Activated naive CD4-positive, alpha-beta T cell treated with anti-CD3 and anti-CD28 coated beads, Interleukin-2, amount 50 U/mL, for 24 hours (primary cell): ENCODE measurements around the gene CRY1.

Source experiments
- H3K27ac Mint-ChIP-seq: one replicate; pipeline ENCODE4 v1.8.0; 2021; ENCODE audit warnings: mild to moderate bottlenecking, mixed read lengths
- H3K27me3 Mint-ChIP-seq: one replicate; pipeline ENCODE4 v1.8.0; 2021; ENCODE audit warnings: mixed read lengths
- H3K36me3 Mint-ChIP-seq: one replicate; pipeline ENCODE4 v1.8.0; 2021; ENCODE audit warnings: mixed read lengths
- H3K4me1 Mint-ChIP-seq: one replicate; pipeline ENCODE4 v1.8.0; 2021; ENCODE audit warnings: mixed read lengths
- H3K4me3 Mint-ChIP-seq: one replicate; pipeline ENCODE4 v1.8.0; 2021; ENCODE audit warnings: mild to moderate bottlenecking, mixed read lengths
- H3K9me3 Mint-ChIP-seq: one replicate; pipeline ENCODE4 v1.8.0; 2021; ENCODE audit warnings: mixed read lengths

Gene CRY1

DNA sequence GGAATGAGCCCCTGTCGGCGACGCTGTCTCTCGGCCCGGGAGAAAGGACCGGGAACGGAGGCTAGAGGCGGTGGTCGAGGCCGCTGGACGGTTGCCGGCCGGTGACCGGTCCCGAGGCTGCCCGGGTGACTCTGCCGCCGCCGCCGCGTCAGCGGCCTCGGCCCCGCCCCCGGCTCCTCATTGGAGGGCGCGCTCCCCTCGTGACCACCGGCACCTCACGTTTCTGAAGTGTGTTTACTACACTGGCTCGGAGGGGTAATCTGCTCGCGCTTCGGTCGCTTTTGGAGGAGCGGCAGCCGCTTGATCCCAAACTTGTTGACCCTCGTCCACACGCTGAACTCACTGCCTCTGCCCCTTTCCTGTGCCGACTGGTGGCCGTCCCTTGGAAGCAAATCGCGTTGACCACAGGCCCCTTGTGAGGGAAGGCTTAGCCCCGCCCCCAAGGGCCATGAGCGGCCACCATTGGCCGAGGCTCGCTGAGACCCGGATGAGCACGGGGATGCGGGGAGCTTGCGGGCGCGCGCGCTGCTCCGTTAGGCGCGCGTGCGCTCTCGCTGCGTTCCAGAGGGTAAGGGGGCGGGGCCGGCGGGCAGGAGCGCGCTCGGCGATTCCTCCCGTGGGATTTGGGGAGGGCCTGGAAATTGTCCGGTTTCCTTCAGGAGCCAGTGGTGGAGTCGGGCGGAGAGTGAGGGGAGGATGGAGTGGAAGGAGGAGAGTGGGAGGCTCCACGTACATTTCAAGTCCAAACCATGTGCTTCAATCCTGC, at the start of gene CRY1:
TSS of gene CRY1 (minus strand) at position 133 of the 766 bp plus-strand sequence. CDS start 588 bp downstream, outside the sequence.
- Mint-ChIP-seq H3K4me3 (no peak within 1 kb of the TSS), H3K27ac (peak within 1 kb of the TSS; percentile 100), H3K36me3 (peaks cover 4% of the 10 kb centered on the region), H3K27me3 (peaks cover 2% of the 10 kb centered on the region), H3K9me3 (no peaks in the 10 kb centered on the region), H3K4me1 (peaks cover 12% of the 10 kb centered on the region)

DNA sequence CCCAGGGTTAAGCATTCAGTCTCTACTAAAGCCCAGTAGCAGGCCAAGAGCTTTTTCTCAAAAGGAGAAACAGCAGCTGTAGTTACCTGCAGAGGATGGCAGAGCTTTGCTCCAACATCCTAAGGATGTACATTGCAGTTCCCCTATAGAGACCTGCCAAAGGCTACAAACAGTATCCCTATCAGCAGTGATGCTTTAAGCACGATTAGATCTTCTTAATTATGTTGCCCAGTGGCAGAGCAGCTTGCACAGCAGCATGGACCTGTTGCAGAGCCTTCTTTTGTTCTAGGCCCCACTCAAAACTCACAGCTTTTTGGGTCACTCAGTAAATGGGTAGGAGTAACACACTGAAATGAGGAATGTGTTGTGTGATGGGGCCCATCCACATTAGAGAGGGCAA, 46.4 kb upstream of the CRY1 start:
- Mint-ChIP-seq H3K36me3 (no peaks in the 10 kb centered on the region), H3K4me1 (no peaks in the 10 kb centered on the region), H3K27me3 (no peaks in the 10 kb centered on the region), H3K27ac (no peak overlapping the region), H3K9me3 (no peaks in the 10 kb centered on the region), H3K4me3 (no peak overlapping the region)

DNA sequence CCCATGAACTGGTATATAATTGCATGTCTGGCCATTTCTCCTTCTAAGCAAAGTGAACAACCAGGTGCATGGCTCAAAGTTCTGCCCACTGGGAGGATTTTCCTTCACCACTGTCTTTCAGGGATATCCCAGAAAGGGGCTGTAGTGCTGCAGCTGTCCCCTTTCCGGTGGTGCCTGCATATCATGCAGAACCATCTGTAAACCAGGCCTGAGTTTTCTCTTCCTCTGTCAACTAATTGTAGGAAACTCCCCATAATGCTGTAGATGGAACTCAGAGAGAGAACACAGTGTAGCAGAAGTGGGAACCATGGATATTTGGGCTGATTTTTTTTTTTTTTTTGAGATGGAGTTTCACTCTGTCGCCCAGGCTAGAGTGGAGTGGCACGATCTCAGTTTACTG, 45.6 kb upstream of the CRY1 start:
- no peaks in the 10 kb centered on the region for H3K36me3 Mint-ChIP-seq
- H3K4me3 Mint-ChIP-seq: no peak overlapping the region
- no peaks in the 10 kb centered on the region for H3K9me3 Mint-ChIP-seq
- no peak overlapping the region for H3K27ac Mint-ChIP-seq
- no peaks in the 10 kb centered on the region for H3K27me3 Mint-ChIP-seq
- no peaks in the 10 kb centered on the region for H3K4me1 Mint-ChIP-seq

DNA sequence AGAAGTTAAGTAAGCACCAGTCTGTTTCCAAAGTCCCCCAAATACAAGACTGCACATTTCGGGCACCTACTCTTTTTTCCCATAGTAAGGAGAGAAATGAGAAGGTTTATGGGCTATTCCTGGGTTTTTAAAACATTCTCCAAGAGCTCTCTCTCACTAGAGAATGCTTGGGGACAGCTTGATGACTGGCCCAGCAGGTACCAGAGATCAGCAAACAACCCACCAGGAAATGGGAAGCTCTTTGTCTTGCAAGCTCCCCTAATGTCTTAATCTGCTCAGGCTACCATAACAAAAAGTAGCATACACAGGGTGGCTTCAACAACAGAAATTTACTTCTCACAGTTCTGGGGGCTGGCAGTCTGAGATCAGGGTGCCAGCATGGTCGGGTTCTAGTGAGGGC, 41.8 kb upstream of the CRY1 start:
- no peak overlapping the region for H3K27ac Mint-ChIP-seq
- H3K4me1 Mint-ChIP-seq: no peaks in the 10 kb centered on the region
- H3K27me3 Mint-ChIP-seq: no peaks in the 10 kb centered on the region
- no peaks in the 10 kb centered on the region for H3K36me3 Mint-ChIP-seq
- H3K4me3 Mint-ChIP-seq: no peak overlapping the region
- no peaks in the 10 kb centered on the region for H3K9me3 Mint-ChIP-seq

DNA sequence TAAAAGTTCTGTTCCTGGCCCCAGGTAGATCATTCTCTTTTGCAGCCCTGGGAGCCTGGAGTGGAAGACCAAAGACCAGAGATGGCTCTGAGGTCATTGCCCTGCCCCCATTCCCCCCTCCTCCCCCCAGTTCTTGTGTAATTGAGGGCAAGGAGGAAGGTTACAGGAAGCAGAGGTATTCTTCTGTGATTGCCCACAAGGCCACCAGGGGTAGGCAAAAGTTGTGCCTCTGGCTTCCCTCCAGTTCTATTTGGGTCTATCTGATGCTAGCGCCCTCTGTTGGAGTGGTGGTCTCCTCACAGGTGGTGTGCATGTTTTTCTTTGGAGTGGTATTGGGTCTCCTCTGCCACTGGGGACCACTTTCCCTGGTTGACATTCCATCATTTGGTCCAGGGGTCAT, 41.2 kb upstream of the CRY1 start:
- H3K4me3 Mint-ChIP-seq: no peak overlapping the region
- H3K27ac Mint-ChIP-seq: no peak overlapping the region
- H3K27me3 Mint-ChIP-seq: no peaks in the 10 kb centered on the region
- H3K36me3 Mint-ChIP-seq: no peaks in the 10 kb centered on the region
- H3K4me1 Mint-ChIP-seq: no peaks in the 10 kb centered on the region
- no peaks in the 10 kb centered on the region for H3K9me3 Mint-ChIP-seq

DNA sequence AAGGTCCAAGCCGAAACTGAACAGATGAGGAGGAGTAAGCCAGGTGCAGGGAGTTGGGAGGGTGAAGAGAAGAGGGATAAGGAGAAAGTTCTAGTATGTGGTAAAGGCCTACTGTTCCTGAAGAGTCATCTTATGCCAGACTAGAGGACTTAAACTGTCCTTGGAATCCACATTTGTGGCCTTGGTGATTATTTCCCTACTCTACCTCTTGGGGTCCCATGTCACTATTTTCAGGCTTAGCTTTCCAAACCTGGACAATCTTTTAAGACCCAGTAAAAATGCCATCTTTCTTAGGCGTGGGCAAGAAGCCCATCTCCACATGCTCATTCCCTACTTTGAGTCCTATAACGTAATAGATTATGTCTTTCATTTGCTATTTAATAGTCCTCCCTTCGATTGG, 40.1 kb upstream of the CRY1 start:
- H3K4me1 Mint-ChIP-seq: no peaks in the 10 kb centered on the region
- no peak overlapping the region for H3K27ac Mint-ChIP-seq
- no peaks in the 10 kb centered on the region for H3K36me3 Mint-ChIP-seq
- H3K27me3 Mint-ChIP-seq: no peaks in the 10 kb centered on the region
- H3K4me3 Mint-ChIP-seq: no peak overlapping the region
- no peaks in the 10 kb centered on the region for H3K9me3 Mint-ChIP-seq

DNA sequence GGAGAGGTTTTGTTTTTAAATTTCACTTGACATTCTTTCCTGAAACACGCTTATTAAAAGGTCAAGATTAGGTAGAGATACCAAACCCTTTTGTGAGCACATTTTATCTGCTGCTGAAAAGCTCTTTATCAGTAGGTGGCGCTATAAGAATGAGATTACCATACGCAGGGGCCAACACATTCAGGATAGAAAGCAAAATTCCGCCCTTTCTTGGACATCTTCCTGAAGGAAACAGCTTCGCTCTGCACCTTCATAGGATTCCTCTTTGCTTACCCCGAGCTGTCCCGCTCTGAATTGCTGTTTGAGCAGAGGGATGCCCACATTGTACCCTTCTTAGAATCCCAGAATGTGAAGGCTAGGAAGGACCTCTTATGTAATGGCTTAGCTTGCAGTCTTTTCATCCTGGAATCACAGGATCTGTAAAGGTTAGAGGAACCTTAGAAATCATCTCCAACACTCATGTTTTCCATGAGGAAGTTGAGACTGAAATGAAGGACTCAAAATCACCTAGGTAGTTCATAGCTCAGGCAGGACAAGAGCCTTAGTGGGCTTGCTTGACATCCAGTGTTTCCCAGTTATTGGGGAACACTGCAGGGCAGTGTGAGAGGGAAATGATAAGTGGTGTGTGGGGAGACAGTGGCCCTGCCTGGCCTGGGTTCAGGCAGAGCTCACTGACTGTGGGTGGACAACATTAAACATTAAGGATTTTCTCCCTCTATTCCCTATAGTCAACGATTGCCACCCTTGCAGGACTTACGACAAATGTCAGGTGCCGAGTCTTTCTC, 38.7 kb upstream of the CRY1 start:
- Mint-ChIP-seq H3K9me3 (no peaks in the 10 kb centered on the region), H3K36me3 (no peaks in the 10 kb centered on the region), H3K4me1 (no peaks in the 10 kb centered on the region), H3K27ac (no peak overlapping the region), H3K4me3 (no peak overlapping the region), H3K27me3 (no peaks in the 10 kb centered on the region)

DNA sequence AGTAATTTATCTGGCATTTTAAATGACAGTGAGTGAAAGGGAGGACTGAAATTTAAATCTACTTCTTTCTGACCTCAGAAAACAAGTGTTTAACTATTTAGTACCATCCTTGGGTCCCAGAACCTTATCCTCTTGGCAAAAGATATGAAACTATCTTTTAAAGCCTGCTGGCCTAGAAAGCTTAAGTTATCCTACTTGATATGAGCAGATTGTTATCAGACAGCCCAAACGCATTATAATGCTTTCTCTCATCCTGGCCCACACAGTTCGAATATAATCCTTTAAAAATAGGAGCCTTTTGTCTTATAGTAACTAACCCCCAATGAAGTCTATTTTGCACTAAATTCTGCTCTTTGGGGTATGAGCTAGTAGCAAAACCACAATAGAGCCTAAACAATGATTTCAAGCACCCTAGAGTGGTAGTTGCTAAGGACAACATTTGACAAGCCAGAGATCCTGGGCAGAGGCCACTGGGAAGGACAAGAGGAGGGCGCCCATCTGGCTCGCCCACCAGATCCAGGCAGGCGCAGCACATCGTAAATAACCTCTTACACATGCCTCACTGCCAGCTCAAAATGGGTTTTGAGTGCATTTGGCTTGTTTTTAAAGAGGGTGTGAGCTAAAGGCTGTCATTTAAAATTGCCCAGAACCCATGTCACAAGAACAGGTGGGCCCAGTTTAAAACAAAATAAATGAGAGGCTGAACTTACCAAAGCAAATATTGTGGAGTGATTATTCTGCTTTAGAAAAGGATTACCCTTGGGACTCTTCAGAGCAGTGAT, 37.7 kb upstream of the CRY1 start:
- Mint-ChIP-seq H3K4me3 (no peak overlapping the region), H3K27me3 (no peaks in the 10 kb centered on the region), H3K27ac (no peak overlapping the region), H3K9me3 (no peaks in the 10 kb centered on the region), H3K4me1 (no peaks in the 10 kb centered on the region), H3K36me3 (no peaks in the 10 kb centered on the region)

DNA sequence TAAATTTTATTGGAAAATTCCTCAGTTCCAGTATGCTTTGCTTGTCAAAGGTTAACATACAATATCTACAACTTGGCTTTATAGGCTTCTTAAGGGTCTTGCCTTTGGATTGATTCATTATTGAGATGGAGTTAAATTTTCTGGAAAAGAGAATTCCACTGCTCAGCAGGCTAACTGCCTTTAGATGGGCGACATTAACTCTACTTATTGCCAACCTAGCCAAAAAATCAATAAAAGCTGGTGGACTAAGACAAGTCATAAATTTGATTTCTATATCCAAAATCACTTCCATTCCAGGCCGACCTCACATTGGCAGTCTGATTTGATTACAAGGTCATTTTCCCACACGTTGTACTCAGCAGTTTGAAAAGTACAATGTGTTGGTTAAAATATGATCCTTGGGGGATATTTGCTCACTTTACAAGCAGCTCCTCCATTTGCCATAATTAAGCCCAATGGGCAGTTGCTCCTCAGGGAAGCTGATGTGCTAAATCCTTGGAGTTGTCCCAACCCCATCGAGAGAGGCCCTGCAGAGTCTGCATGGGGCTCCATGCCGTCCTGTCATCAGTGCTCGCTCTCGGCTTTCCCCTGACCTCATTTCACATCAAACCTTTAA, 36.1 kb upstream of the CRY1 start:
- Mint-ChIP-seq H3K27ac (no peak overlapping the region), H3K4me1 (no peaks in the 10 kb centered on the region), H3K36me3 (no peaks in the 10 kb centered on the region), H3K9me3 (no peaks in the 10 kb centered on the region), H3K4me3 (no peak overlapping the region), H3K27me3 (peaks cover 1% of the 10 kb centered on the region)

DNA sequence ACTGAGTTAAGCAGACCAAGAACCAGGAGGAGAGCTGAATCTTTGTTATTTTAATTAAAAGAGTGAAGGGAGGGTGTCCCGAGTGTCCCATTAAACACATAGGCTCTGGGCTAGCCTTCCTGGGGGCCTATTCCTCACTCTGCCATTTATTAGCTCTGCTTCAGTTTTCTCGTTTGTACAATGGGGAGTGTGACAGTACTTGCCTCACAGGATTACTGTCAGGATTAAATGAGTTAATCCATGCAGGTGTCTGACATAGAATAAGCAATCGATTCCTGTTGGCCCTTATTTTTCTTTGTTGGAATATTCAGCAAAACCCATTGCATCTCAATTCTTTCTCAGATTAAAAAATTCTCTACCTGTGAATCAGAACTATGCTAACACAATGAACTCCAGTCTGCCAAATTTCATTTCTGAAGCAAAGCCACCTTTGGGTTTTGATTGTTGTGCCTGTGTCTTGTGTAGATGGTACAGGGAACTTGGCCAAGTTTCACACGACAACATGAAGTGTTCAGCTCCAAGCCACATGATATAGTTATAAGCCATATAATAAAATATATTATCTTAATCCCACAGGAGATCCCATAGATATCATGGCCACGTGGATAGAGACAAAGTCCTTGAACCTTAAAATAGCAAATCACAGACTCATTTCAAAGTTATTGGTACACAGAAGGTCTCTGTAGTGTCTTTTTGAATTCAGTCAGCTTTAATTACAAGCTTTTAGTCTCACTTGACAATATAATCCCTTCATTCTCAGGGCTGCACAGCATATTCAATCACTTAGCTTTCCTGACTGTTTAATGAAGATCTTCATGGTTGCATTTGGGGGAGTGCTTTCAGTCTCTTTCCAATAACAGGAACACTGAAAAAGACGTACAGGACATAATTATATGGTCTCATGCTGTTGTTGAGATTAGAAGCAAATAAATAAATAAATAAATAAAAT, 34.4 kb upstream of the CRY1 start:
- Mint-ChIP-seq H3K27ac (no peak overlapping the region), H3K4me1 (no peaks in the 10 kb centered on the region), H3K4me3 (no peak overlapping the region), H3K27me3 (peaks cover 6% of the 10 kb centered on the region), H3K36me3 (no peaks in the 10 kb centered on the region), H3K9me3 (no peaks in the 10 kb centered on the region)

DNA sequence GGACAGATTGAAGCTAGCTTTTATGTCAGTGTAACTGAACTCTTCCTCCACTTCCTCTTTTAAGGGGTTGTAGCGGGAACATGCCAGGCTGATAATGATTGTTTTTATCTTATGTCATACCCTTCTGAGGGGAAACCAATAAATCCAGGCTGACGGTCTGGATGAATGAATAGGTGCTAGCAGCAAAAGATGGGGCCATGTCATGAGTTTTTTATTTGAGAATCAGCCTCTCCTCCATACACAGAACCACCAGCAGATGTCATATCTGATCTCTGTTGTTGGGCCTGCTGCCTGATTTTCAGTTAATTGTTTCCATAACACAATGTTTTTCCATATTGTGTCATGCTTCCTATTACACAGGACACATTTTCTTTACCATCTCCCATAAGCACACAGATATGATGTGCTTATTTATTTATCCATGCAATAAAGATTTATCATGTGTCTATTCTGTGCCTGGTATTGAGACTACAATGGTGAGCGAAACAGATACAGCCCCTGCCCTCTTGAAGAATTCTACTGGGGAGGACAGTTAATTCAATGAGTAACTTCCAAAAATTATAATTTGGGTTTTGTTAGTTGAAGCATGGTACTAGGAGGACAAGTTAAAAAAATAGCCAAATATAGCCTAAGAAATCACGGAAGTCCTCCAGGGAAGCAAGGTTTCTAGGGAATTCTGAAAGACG, 33.6 kb upstream of the CRY1 start:
- no peaks in the 10 kb centered on the region for H3K9me3 Mint-ChIP-seq

DNA sequence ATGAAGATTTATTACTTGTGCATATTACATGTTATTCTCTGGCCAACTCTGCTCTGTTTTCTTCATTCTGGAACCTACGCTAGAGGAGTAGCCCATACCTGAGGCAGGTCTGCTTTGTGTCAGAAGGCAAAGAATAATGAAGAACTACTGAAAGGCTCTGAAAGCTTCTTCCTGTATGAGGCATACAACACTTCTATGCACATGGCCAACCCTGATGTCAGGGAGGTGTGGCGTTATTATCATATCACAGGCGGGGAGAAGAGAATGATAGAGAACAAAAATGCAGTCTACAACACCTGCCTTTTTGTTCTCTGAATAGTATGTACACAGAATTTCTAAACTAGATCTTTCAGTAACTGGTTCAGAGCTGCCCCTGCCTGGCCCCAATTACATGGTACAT, 32.5 kb upstream of the CRY1 start:
- no peaks in the 10 kb centered on the region for H3K4me1 Mint-ChIP-seq
- H3K9me3 Mint-ChIP-seq: no peaks in the 10 kb centered on the region
- H3K27me3 Mint-ChIP-seq: peaks cover 15% of the 10 kb centered on the region
- H3K4me3 Mint-ChIP-seq: no peak overlapping the region
- no peaks in the 10 kb centered on the region for H3K36me3 Mint-ChIP-seq
- no peak overlapping the region for H3K27ac Mint-ChIP-seq

More for the DNA sequence above, 33.6 kb upstream of the CRY1 start:
- no peaks in the 10 kb centered on the region for H3K4me1 Mint-ChIP-seq
- H3K4me3 Mint-ChIP-seq: no peak overlapping the region
- no peak overlapping the region for H3K27ac Mint-ChIP-seq
- no peaks in the 10 kb centered on the region for H3K36me3 Mint-ChIP-seq
- H3K27me3 Mint-ChIP-seq: peaks cover 10% of the 10 kb centered on the region

DNA sequence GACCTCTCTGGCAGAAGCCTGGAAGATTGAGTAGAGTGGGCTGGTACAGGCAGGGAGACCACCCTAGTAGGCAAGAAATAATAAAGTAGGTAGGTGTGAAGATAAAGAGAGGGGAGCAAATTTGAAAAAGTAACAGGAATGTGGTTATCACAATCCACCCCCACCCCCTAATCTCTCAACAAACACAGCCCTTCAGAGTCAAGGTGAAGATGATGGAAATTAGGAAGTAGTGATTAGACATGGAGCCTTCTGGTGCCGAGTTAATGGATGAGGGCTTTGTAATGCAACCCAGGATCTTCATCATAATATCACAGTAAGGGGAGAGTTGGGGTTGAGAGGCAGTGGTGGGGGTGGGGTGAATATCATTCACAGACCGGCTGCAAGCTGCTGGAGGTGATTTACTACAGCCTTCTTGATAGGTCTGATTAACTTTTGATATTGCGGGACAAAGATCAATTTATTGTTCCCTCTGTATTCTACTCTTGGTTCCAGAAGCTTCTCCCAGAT, 29.2 kb upstream of the CRY1 start:
- H3K27me3 Mint-ChIP-seq: peaks cover 15% of the 10 kb centered on the region
- no peak overlapping the region for H3K4me3 Mint-ChIP-seq
- no peak overlapping the region for H3K27ac Mint-ChIP-seq
- H3K4me1 Mint-ChIP-seq: no peaks in the 10 kb centered on the region
- H3K36me3 Mint-ChIP-seq: no peaks in the 10 kb centered on the region
- no peaks in the 10 kb centered on the region for H3K9me3 Mint-ChIP-seq

DNA sequence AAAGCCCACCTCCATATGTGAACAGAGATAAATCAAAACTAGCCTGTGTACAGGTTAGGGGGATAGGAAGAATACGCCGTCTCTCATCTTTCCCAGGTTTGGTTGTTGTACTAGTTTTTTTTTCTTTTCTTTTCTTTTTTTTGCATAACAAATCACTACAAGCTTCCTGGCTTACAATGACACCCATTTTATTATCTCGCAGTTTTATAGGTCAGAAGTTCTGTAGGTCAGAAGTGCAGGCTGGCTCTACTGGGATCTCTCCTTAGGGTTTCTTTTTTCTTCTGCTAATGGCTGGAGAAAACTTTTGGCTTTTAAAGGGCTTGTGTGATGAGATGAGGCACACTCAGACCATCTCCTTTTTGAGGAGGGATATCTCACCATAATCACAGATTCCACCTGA, 25.7 kb upstream of the CRY1 start:
- Mint-ChIP-seq H3K9me3 (no peaks in the 10 kb centered on the region), H3K4me1 (no peaks in the 10 kb centered on the region), H3K4me3 (no peak overlapping the region), H3K27ac (no peak overlapping the region), H3K27me3 (peaks cover 13% of the 10 kb centered on the region), H3K36me3 (no peaks in the 10 kb centered on the region)
